PC-9 (cell line): Measurements from ENCODE around the gene UPK1A. TPM values are rescaled to one million over a fixed set of nuclear protein-coding genes. Genes with fewer than 3 reads are reported as not detected.

Source experiments
- BruUV-seq: library from RNA; stranded (reverse); fragments of 400-500 nt; replicated peaks from 2 replicates; lab custom pipeline; 2021; lab: Mats Ljungman, UMichigan
- CTCF ChIA-PET: fragments of 300-600 bp; sonication (Branson Sonifier 250); formaldehyde crosslinking; loops from one replicate; lab custom pipeline; 2022; ENCODE audit warnings: antibody characterized with exemption; lab: Charles Lee
- POLR2A ChIA-PET: fragments of 300-600 bp; sonication (Branson Sonifier 250); formaldehyde crosslinking; loops from one replicate; lab custom pipeline; 2022; ENCODE audit warnings: antibody characterized with exemption; ENCODE audit not compliant: unreplicated experiment; lab: Charles Lee
- DNase-seq, 2 experiments: peaks; one replicate each; pipeline versions ENCODE4 v3.0.0 to v3.0.0-alpha.2; 2015 to 2022; ENCODE audit warnings: mixed read lengths in 1 of 2
- H2AFZ ChIP-seq: fragments of 200-600 bp; sonication (generic); 2 replicates; pipeline ENCODE4 v1.8.1; 2017; ENCODE audit warnings: antibody characterized with exemption
- H3F3A ChIP-seq: fragments of 200-600 bp; sonication (generic); 2 replicates; pipeline ENCODE4 v1.8.1; 2017; ENCODE audit warnings: antibody characterized with exemption, mild to moderate bottlenecking, low read depth; ENCODE audit not compliant: insufficient read depth
- H3K27ac ChIP-seq: fragments of 200-600 bp; sonication (generic); 2 replicates; pipeline ENCODE4 v1.6.1; 2016; ENCODE audit warnings: mixed run types
- H3K27me3 ChIP-seq: fragments of 200-600 bp; sonication (generic); 2 replicates; pipeline ENCODE4 v1.6.1; 2016; ENCODE audit warnings: low read depth, mixed run types; ENCODE audit not compliant: insufficient read depth
- H3K36me3 ChIP-seq: fragments of 200-600 bp; sonication (generic); 2 replicates; pipeline ENCODE4 v1.6.1; 2016; ENCODE audit warnings: low read depth, mixed run types
- H3K4me1 ChIP-seq: fragments of 200-600 bp; sonication (generic); replicated peaks from 2 replicates; pipeline ENCODE4 v1.6.1; 2016; ENCODE audit warnings: mixed run types; ENCODE audit not compliant: insufficient read depth
- H3K4me2 ChIP-seq: fragments of 200-600 bp; sonication (generic); 2 replicates; pipeline ENCODE4 v1.6.1; 2017; ENCODE audit warnings: mixed run types
- H3K4me3 ChIP-seq: fragments of 200-600 bp; sonication (generic); 2 replicates; pipeline ENCODE4 v1.6.1; 2016; ENCODE audit warnings: mixed run types
- H3K79me2 ChIP-seq: fragments of 200-600 bp; sonication (generic); 2 replicates; pipeline ENCODE4 v1.6.1; 2017; ENCODE audit warnings: low read depth, mixed run types
- H3K9me2 ChIP-seq: fragments of 200-600 bp; sonication (generic); 2 replicates; pipeline ENCODE4 v1.8.1; 2017; ENCODE audit warnings: mild to moderate bottlenecking; ENCODE audit not compliant: insufficient read depth
- H3K9me3 ChIP-seq: fragments of 200-600 bp; sonication (generic); 2 replicates; pipeline ENCODE4 v1.8.1; 2016; ENCODE audit warnings: low read depth; ENCODE audit not compliant: insufficient read depth
- H4K20me1 ChIP-seq: fragments of 200-600 bp; sonication (generic); 2 replicates; pipeline ENCODE4 v1.8.1; 2017; ENCODE audit not compliant: insufficient read depth
- CTCF ChIP-seq: fragments of 200-600 bp; sonication (generic); conservative IDR thresholded peaks from 2 replicates; pipeline ENCODE4 v1.6.1; 2017; ENCODE audit warnings: mixed run types, antibody characterized with exemption, mild to moderate bottlenecking, moderate library complexity
- EZH2 ChIP-seq: fragments of 200-600 bp; sonication (generic); IDR thresholded peaks from 2 replicates; pipeline ENCODE4 v1.8.0; 2017; ENCODE audit warnings: antibody characterized with exemption, low read depth
- intact Hi-C: fragments of 100-400 bp; cut with micrococcal nuclease; formaldehyde crosslinking; loops from one replicate; pipeline ENCODE4 v1.10.0; 2022; ENCODE audit not compliant: unreplicated experiment
- total RNA-seq: library from RNA; stranded (reverse); gene quantifications from 2 replicates; pipeline ENCODE4 v1.2.3, GENCODE V29; 2021

UPK1A gene
- total RNA-seq, 1 experiment from 2014 or later = 1.6 TPM

DNA sequence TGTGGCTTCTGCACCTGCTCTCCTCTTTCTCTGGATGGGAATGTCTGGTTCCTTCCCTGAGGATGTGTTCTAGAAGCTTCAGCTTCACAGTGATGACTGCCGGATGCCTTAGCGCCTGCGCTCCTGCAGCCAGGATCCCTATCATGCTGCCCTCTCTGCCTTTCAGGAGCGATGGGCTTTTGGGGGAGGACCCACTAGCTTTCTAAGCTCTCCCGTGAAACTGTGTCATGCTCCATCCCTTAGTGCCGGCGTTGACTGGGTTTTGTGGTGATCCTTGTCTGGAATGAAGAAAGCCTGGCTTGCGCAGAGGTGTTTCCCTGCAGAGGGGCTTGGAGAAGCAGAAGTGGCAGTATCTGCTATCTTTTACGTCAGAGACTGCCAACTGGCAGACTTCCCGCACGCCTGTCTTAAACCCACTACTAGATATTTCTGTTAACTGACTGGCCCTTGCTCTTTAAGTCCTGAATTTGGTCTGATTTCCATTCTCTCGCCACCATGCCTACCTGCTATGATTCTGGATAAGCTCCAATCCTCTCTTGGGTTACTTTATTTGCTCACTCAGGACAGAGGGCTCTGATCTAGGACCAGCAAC lies 47.7 kb downstream of the UPK1A start:
- peaks cover 15% of the 10 kb centered on the region for H3K4me1 ChIP-seq
- CTCF ChIA-PET = no interaction called here
- no peaks in the 10 kb centered on the region for H3K36me3 ChIP-seq
- H3K27me3 ChIP-seq = no peaks in the 10 kb centered on the region
- intact Hi-C loops = no loop called here
- H4K20me1 ChIP-seq = peaks cover 6% of the 10 kb centered on the region
- H3K79me2 ChIP-seq = peaks cover 21% of the 10 kb centered on the region
- POLR2A ChIA-PET = no interaction called here
- no peak for DNase-seq
- H3K9me3 ChIP-seq = no peaks in the 10 kb centered on the region
- no peak overlapping the region for H2AFZ ChIP-seq
- no peak overlapping the region for H3K4me2 ChIP-seq
- TF ChIP-seq CTCF (no peak), EZH2 (no peak)
- no TSS peak for BruUV-seq
- no peaks in the 10 kb centered on the region for H3K9me2 ChIP-seq
- H3F3A ChIP-seq = peaks cover 6% of the 10 kb centered on the region; the same call in 1 of the 2 replicates
- no peak overlapping the region for H3K27ac ChIP-seq
- H3K4me3 ChIP-seq = no peak overlapping the region

DNA sequence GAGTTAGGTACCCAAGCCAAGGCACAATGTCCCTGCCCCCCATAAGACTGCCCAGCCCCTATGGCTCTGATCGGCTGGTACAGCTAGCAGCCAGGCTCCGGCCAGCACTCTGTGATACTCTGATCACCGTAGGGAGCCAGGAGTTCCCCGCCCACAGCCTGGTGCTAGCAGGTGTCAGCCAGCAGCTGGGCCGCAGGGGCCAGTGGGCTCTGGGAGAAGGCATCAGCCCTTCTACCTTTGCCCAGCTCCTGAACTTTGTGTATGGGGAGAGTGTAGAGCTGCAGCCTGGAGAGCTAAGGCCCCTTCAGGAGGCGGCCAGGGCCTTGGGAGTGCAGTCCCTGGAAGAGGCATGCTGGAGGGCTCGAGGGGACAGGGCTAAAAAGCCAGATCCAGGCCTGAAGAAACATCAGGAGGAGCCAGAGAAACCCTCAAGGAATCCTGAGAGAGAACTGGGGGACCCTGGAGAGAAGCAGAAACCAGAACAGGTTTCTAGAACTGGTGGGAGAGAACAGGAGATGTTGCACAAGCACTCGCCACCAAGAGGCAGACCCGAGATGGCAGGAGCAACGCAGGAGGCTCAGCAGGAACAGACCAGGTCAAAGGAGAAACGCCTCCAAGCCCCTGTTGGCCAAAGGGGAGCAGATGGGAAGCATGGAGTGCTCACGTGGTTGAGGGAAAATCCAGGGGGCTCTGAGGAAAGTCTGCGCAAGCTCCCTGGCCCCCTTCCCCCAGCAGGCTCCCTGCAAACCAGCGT lies 48.5 kb downstream of the UPK1A start:
- ChIA-PET CTCF (no interaction called here), POLR2A (interaction anchor here (0.6 kb wide), 1 partner anchor 1581 kb away, joined by 6 read pairs; no protein-coding TSS in a partner anchor)
- intact Hi-C loops = loop anchor here (5.0 kb wide), 1 partner anchor 397 kb away; no protein-coding TSS in a partner anchor

More for the DNA sequence above, 48.5 kb downstream of the UPK1A start:
- Histone ChIP-seq H3K27me3 (no peaks in the 10 kb centered on the region), H3K4me3 (no peak overlapping the region), H3K9me3 (no peaks in the 10 kb centered on the region), H4K20me1 (peaks cover 11% of the 10 kb centered on the region), H3K4me2 (peak overlapping the region; percentile 99), H3F3A (peaks cover 6% of the 10 kb centered on the region; the same call in 1 of the 2 replicates), H3K27ac (no peak overlapping the region), H3K9me2 (no peaks in the 10 kb centered on the region), H3K4me1 (peaks cover 20% of the 10 kb centered on the region), H2AFZ (no peak overlapping the region), H3K79me2 (peaks cover 29% of the 10 kb centered on the region), H3K36me3 (no peaks in the 10 kb centered on the region)
- no peak for DNase-seq
- no TSS peak for BruUV-seq
- TF ChIP-seq EZH2 (no peak), CTCF (no peak)
